Parathyroid adenoma (tissue), 2 donors: ENCODE data around the gene RGS5.

ENCODE experiments used
- H2AFZ ChIP-seq: fragments of 300-600 bp; sonication (generic); one replicate; pipeline ENCODE4 v1.7.0; 2017; ENCODE audit warnings: antibody characterized with exemption, mild to moderate bottlenecking
- H3K27ac ChIP-seq: fragments of 300-600 bp; sonication (generic); one replicate; pipeline ENCODE4 v1.7.0; 2017
- H3K27me3 ChIP-seq: fragments of 300-600 bp; sonication (generic); one replicate; pipeline ENCODE4 v1.7.0; 2017; ENCODE audit warnings: low read length; ENCODE audit not compliant: control insufficient read depth, insufficient read depth
- H3K36me3 ChIP-seq: fragments of 300-600 bp; sonication (generic); one replicate; pipeline ENCODE4 v1.7.0; 2017; ENCODE audit warnings: low read length; ENCODE audit not compliant: control insufficient read depth, insufficient read depth
- H3K4me1 ChIP-seq: fragments of 300-600 bp; sonication (generic); one replicate; pipeline ENCODE4 v1.7.0; 2017; ENCODE audit warnings: control low read depth
- H3K4me2 ChIP-seq: fragments of 300-600 bp; sonication (generic); one replicate; pipeline ENCODE4 v1.7.0; 2017; ENCODE audit warnings: low read length
- H3K4me3 ChIP-seq: fragments of 300-600 bp; sonication (generic); one replicate; pipeline ENCODE4 v1.7.0; 2017; ENCODE audit warnings: low read depth, low read length
- H3K79me2 ChIP-seq: fragments of 300-600 bp; sonication (generic); one replicate; pipeline ENCODE4 v1.7.0; 2017; ENCODE audit warnings: control low read depth
- H3K9ac ChIP-seq: fragments of 300-600 bp; sonication (generic); one replicate; pipeline ENCODE4 v1.7.0; 2017; ENCODE audit warnings: mild to moderate bottlenecking
- H3K9me3 ChIP-seq: fragments of 300-600 bp; sonication (generic); one replicate; pipeline ENCODE4 v1.7.0; 2017; ENCODE audit warnings: low read length; ENCODE audit not compliant: control insufficient read depth
- TF ChIP-seq, protein P1 (sequence below): fragments of 300-600 bp; sonication (generic); IDR thresholded peaks from one replicate; pipeline ENCODE4 v1.7.0; 2017; ENCODE audit warnings: antibody characterized with exemption, mild to moderate bottlenecking
- donor health status: primary hyperparathyroidism.

RGS5 gene

GRCh38 chr1:163162381-163162914, 40.3 kb downstream of the RGS5 start:
- Histone ChIP-seq H3K27me3 (no peaks in the 10 kb centered on the region), H3K9me3 (no peaks in the 10 kb centered on the region), H3K27ac (no peak overlapping the region), H3K9ac (no peak overlapping the region), H3K4me3 (no peak overlapping the region), H3K4me1 (no peaks in the 10 kb centered on the region), H2AFZ (no peak overlapping the region), H3K79me2 (no peaks in the 10 kb centered on the region), H3K36me3 (no peaks in the 10 kb centered on the region), H3K4me2 (no peak overlapping the region)
- TF ChIP-seq, protein P1, sequence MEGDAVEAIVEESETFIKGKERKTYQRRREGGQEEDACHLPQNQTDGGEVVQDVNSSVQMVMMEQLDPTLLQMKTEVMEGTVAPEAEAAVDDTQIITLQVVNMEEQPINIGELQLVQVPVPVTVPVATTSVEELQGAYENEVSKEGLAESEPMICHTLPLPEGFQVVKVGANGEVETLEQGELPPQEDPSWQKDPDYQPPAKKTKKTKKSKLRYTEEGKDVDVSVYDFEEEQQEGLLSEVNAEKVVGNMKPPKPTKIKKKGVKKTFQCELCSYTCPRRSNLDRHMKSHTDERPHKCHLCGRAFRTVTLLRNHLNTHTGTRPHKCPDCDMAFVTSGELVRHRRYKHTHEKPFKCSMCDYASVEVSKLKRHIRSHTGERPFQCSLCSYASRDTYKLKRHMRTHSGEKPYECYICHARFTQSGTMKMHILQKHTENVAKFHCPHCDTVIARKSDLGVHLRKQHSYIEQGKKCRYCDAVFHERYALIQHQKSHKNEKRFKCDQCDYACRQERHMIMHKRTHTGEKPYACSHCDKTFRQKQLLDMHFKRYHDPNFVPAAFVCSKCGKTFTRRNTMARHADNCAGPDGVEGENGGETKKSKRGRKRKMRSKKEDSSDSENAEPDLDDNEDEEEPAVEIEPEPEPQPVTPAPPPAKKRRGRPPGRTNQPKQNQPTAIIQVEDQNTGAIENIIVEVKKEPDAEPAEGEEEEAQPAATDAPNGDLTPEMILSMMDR, result no peak

DNA sequence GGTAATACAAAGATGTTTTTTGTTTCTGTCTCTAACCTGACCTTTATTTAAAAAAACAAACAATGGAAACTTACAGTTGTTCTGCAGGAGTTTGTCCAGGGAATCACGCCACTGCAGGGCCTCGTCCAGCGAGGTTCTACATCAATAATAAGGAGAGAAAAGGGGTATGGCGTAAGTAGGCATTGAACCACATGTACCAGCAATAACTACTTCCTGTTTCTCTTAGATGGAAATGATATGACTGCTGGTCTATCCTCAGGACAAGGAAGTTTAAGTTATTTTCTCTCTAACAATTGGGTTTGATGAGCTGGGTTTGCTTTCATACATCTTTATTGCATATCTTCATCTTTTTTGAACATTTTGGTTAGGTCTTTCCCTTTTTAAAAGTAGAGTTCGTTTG, 40.9 kb downstream of the RGS5 start:
- Histone ChIP-seq H3K27me3 (no peaks in the 10 kb centered on the region), H3K4me1 (no peaks in the 10 kb centered on the region), H3K9me3 (no peaks in the 10 kb centered on the region), H3K27ac (no peak overlapping the region), H3K4me3 (no peak overlapping the region), H3K36me3 (no peaks in the 10 kb centered on the region), H3K79me2 (no peaks in the 10 kb centered on the region), H3K4me2 (no peak overlapping the region), H2AFZ (no peak overlapping the region), H3K9ac (no peak overlapping the region)
- TF ChIP-seq, protein P1, result no peak

GRCh38 chr1:163161337-163161736, 41.4 kb downstream of the RGS5 start:
- no peaks in the 10 kb centered on the region for H3K27me3 ChIP-seq
- no peak overlapping the region for H3K27ac ChIP-seq
- H3K79me2 ChIP-seq, result no peaks in the 10 kb centered on the region
- TF ChIP-seq, protein P1, result no peak
- no peaks in the 10 kb centered on the region for H3K9me3 ChIP-seq
- H3K4me3 ChIP-seq, result no peak overlapping the region
- no peaks in the 10 kb centered on the region for H3K36me3 ChIP-seq
- no peak overlapping the region for H3K9ac ChIP-seq
- no peak overlapping the region for H2AFZ ChIP-seq
- H3K4me1 ChIP-seq, result no peaks in the 10 kb centered on the region
- H3K4me2 ChIP-seq, result no peak overlapping the region

GRCh38 chr1:163155606-163156005, 47.1 kb downstream of the RGS5 start:
- H3K9ac ChIP-seq, result no peak overlapping the region
- H3K4me1 ChIP-seq, result no peaks in the 10 kb centered on the region
- no peaks in the 10 kb centered on the region for H3K79me2 ChIP-seq
- TF ChIP-seq, protein P1, result no peak
- H3K27ac ChIP-seq, result no peak overlapping the region
- no peak overlapping the region for H3K4me3 ChIP-seq
- H3K4me2 ChIP-seq, result no peak overlapping the region
- H3K27me3 ChIP-seq, result no peaks in the 10 kb centered on the region
- H3K36me3 ChIP-seq, result no peaks in the 10 kb centered on the region
- no peak overlapping the region for H2AFZ ChIP-seq
- H3K9me3 ChIP-seq, result no peaks in the 10 kb centered on the region

DNA sequence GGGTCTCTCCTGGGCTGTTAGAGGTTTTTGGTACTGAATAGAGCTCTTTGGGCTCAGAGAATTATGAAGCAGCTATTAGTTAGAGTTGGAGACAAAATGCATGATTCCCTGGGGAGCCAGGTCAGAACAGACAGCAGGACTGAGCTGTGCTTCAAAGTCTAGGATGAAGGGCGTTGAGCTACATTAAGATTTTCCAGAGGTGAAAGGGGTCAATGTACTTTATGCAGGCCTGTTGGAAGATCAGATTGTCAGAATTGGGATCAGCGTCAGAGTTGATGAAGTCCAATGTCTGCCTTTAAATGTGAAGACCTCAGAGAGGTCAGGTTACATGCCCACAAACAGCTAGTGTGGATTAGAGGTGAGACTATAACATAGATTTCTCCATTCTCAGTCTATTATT, 53.8 kb downstream of the RGS5 start:
- Histone ChIP-seq H3K27me3 (no peaks in the 10 kb centered on the region), H3K79me2 (no peaks in the 10 kb centered on the region), H3K36me3 (no peaks in the 10 kb centered on the region), H3K9ac (no peak overlapping the region), H2AFZ (no peak overlapping the region), H3K27ac (no peak overlapping the region), H3K4me2 (no peak overlapping the region), H3K4me1 (no peaks in the 10 kb centered on the region), H3K9me3 (no peaks in the 10 kb centered on the region), H3K4me3 (no peak overlapping the region)
- TF ChIP-seq, protein P1, result no peak
